BE2C (cell line): ENCODE data around the gene ATP2A3.
A peak's percentile ranks its signal among the peaks of the same experiment; 100 is the strongest.

Source experiments
- DNase-seq: peaks from one replicate; pipeline ENCODE4 v3.0.0-alpha.2; 2020
- H3K27me3 ChIP-seq: fragments of 250-450 bp; sonication (Bioruptor Pico); 2 replicates; pipeline ENCODE4 v1.5.1; 2020; ENCODE audit warnings: mild to moderate bottlenecking
- H3K36me3 ChIP-seq: fragments of 250-450 bp; sonication (Bioruptor Pico); 2 replicates; pipeline ENCODE4 v1.5.1; 2020; ENCODE audit warnings: mild to moderate bottlenecking
- H3K4me1 ChIP-seq: fragments of 250-450 bp; sonication (Bioruptor Pico); 2 replicates; pipeline ENCODE4 v1.5.1; 2020
- H3K4me3 ChIP-seq: 2 replicates; pipeline ENCODE4 v1.5.1; 2011; ENCODE audit warnings: low read depth, low read length
- H3K9me3 ChIP-seq: fragments of 250-450 bp; sonication (Bioruptor Pico); 2 replicates; pipeline ENCODE4 v1.5.1; 2020
- TF ChIP-seq, protein P1 (sequence below): IDR thresholded peaks from 2 replicates; pipeline ENCODE4 v1.5.1; 2012; ENCODE audit warnings: mild to moderate bottlenecking, low read depth, low read length

ATP2A3 gene

DNA sequence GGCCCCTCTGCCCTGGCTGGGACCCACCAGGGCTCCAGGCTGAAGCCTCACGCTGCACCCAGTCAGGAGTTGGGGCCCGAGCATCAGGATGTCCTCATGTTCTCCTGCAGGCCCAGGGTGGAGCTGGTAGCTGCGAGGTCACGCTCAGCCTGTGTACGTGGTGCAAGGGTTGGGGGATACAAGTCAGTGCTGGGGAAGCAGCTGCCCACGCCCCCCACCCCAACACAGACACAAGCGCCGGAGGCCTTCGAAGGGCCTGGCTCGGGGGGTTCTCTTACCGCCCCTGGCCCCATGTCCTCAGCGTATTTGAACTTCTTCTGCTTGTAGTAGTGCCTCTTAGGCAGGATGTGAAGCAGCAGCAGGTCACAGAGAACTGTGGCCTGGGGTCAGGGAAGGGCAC is 66.5 kb downstream of the ATP2A3 start:
- Histone ChIP-seq H3K4me3 (no peak overlapping the region), H3K9me3 (no peaks in the 10 kb centered on the region), H3K36me3 (no peaks in the 10 kb centered on the region), H3K27me3 (no peaks in the 10 kb centered on the region), H3K4me1 (no peaks in the 10 kb centered on the region)
- no peak for DNase-seq
- TF ChIP-seq, protein P1, sequence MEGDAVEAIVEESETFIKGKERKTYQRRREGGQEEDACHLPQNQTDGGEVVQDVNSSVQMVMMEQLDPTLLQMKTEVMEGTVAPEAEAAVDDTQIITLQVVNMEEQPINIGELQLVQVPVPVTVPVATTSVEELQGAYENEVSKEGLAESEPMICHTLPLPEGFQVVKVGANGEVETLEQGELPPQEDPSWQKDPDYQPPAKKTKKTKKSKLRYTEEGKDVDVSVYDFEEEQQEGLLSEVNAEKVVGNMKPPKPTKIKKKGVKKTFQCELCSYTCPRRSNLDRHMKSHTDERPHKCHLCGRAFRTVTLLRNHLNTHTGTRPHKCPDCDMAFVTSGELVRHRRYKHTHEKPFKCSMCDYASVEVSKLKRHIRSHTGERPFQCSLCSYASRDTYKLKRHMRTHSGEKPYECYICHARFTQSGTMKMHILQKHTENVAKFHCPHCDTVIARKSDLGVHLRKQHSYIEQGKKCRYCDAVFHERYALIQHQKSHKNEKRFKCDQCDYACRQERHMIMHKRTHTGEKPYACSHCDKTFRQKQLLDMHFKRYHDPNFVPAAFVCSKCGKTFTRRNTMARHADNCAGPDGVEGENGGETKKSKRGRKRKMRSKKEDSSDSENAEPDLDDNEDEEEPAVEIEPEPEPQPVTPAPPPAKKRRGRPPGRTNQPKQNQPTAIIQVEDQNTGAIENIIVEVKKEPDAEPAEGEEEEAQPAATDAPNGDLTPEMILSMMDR, result no peak

DNA sequence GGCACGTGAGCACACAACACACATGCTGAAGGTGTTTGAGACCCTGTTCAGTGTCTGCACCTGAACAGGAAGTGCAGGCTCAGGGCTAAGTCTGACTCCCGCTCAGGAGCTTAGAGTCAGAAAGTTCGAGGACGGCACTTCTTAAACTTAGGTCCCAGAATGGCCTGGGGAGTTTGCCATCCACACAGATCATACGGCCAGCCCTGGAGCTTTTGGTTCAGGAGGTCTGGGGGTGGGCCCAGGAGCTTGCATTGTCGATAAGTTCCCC is 67.3 kb downstream of the ATP2A3 start:
- TF ChIP-seq, protein P1, result no peak
- H3K27me3 ChIP-seq, result no peaks in the 10 kb centered on the region
- no peaks in the 10 kb centered on the region for H3K9me3 ChIP-seq
- DNase-seq, result no peak
- no peaks in the 10 kb centered on the region for H3K4me1 ChIP-seq
- no peak overlapping the region for H3K4me3 ChIP-seq
- no peaks in the 10 kb centered on the region for H3K36me3 ChIP-seq

DNA sequence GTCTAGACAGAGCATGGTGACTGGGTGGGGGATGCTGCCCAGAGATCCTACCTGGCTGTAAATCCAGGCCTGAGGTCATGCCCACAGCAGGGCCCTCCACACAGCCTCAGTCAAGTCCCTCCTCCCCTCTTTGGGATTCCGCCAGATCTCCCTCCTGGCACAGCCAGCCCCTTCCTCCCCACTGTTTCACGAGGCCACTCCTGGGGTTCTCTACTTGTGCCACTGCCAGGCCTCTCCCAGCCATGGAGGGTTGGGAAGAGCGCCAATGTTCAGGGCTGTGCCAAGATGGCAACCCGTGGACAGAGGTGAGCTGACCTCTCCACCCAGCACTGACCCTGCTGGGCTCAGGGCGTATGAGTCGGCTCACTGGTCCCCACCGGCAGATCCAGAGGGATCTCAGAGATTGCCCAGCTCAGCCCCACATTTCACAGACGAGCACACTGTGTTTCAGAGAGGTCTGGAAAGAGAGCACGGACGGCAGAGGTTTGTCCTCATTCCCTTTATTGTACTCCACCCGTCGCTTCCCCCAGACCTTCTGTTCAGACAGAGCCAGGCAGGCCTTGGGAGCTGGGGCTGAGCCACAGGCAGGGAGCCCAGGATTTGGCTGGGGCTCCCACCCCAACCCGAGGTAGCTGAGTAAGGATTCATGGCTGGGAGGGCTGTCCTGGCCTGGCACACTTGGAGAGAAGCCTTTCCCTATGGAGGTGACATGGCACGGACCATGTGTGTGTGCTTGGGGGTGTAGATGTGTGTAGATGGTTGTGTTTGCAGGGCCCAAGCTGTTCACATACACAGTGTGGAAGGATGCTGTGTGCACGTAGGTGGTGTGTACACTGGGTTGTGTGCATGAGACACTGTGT is 67.9 kb downstream of the ATP2A3 start:
- no peaks in the 10 kb centered on the region for H3K9me3 ChIP-seq
- no peak overlapping the region for H3K4me3 ChIP-seq
- H3K36me3 ChIP-seq, result no peaks in the 10 kb centered on the region
- no peaks in the 10 kb centered on the region for H3K4me1 ChIP-seq
- no peaks in the 10 kb centered on the region for H3K27me3 ChIP-seq
- TF ChIP-seq, protein P1, result no peak
- peak; percentile 1 for DNase-seq

DNA sequence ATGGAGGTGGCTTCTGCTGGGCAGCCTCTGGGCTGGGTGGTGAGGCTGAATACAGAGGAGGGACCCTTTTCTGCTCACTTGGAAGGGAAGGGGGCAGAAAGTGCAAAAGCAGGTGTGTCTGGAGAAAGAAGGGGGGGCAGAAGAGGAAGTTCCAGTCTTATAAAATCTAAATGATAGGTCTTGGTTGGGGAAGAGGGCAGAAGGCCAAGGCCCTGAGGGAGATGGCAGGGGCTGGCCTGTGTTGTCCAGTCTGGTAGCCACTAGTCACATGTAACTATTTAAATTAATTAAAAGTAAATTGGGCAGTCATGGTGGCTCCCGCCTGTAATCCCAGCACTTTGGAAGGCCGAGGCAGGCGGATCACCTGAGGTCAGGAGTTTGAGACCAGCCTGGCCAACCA is 68.9 kb downstream of the ATP2A3 start:
- Histone ChIP-seq H3K27me3 (no peaks in the 10 kb centered on the region), H3K4me3 (no peak overlapping the region), H3K9me3 (no peaks in the 10 kb centered on the region), H3K4me1 (no peaks in the 10 kb centered on the region), H3K36me3 (no peaks in the 10 kb centered on the region)
- DNase-seq, result no peak
- TF ChIP-seq, protein P1, result no peak

DNA sequence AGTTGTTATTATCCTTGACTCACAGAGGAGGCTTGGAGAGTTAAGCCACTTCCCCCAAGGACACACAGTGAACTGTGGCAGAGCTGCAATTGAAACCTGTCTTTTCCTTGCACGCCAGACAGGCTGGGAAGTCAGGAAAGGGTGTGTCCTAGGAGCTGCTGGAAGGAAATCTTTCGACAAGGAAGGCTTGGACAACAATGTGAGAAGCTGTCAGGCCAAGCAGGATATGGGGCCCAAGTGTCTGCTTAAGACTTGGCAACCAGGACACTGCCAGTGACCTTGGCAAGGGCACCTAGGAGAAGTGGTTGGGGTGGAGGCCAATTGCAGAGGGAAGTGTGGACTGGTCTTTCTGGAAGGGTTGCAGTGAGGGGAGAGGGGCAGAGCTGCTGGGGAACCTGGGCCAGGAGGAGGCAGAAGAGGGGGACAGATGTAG is 69.3 kb downstream of the ATP2A3 start:
- TF ChIP-seq, protein P1, result no peak
- H3K36me3 ChIP-seq, result no peaks in the 10 kb centered on the region
- DNase-seq, result no peak
- no peak overlapping the region for H3K4me3 ChIP-seq
- H3K27me3 ChIP-seq, result no peaks in the 10 kb centered on the region
- H3K4me1 ChIP-seq, result no peaks in the 10 kb centered on the region
- no peaks in the 10 kb centered on the region for H3K9me3 ChIP-seq

DNA sequence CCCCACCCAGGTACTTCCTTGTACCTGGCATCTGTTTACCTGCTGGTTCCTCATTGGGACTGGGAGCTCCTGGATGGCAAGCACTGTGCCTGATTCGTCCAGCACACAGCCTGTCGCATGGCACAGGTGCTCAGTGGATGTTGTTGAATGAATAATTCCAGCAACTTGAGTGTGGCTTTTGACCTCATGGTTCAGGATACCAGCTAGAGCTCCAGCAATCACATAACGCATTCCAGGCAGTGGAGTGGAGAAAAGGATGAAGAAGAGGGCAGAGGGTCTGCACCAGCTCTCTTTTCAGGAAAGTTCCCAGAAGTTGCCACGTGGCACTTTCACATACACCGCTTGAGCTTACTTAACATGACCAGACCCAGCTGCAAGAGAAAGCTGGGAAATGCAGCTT is 70.0 kb downstream of the ATP2A3 start:
- TF ChIP-seq, protein P1, result no peak
- Histone ChIP-seq H3K4me1 (peaks cover 7% of the 10 kb centered on the region), H3K36me3 (no peaks in the 10 kb centered on the region), H3K4me3 (no peak overlapping the region), H3K27me3 (no peaks in the 10 kb centered on the region), H3K9me3 (no peaks in the 10 kb centered on the region)
- no peak for DNase-seq
